Upper lobe of right lung (tissue), 1 donor: ENCODE results near the gene ENPP6. TPM values are rescaled to one million over a fixed set of nuclear protein-coding genes. Genes with fewer than 3 reads are reported as not detected.

Source experiments
- ATAC-seq: fragments of 200-7000 bp; cut with Tn5 transposase; one replicate; pipeline ENCODE4 v1.9.1; 2020; ENCODE audit warnings: mild to moderate bottlenecking, moderate library complexity
- DNase-seq: peaks from one replicate; pipeline ENCODE4 v3.0.0-alpha.2; 2020
- H3K27ac ChIP-seq: fragments of 200-600 bp; one replicate; pipeline ENCODE4 v1.8.0; 2022
- H3K27me3 ChIP-seq: fragments of 200-600 bp; one replicate; pipeline ENCODE4 v1.8.0; 2022; ENCODE audit warnings: mild to moderate bottlenecking
- H3K36me3 ChIP-seq: fragments of 200-600 bp; one replicate; pipeline ENCODE4 v1.8.0; 2022
- H3K4me1 ChIP-seq: fragments of 200-600 bp; one replicate; pipeline ENCODE4 v1.8.0; 2022
- H3K4me3 ChIP-seq: fragments of 200-600 bp; one replicate; pipeline ENCODE4 v1.8.0; 2022; ENCODE audit warnings: mild to moderate bottlenecking
- H3K9me3 ChIP-seq: fragments of 200-600 bp; one replicate; pipeline ENCODE4 v1.8.0; 2022
- intact Hi-C: fragments of 100-400 bp; cut with DNase I; formaldehyde crosslinking; loops from one replicate; pipeline ENCODE4 v1.11.0; 2022
- total RNA-seq: library from RNA; stranded (reverse); fragmentation: NEBNext Ultra II Directional; extraction: Animal tissue kit (Norgen Biotek cat#: 25700); gene quantifications from one replicate; pipeline ENCODE4 v1.2.1, GENCODE V29; 2021
- TF ChIP-seq, protein P1 (sequence below): fragments of 200-600 bp; IDR thresholded peaks from one replicate; pipeline ENCODE4 v1.8.0; 2022; ENCODE audit warnings: antibody characterized with exemption
- donor health status: DM: no; HTN: yes; CAD: no; lungs with severe emphysema.

ENPP6 gene
- total RNA-seq, 1 donor from 2014 or later = 0.12 TPM

DNA sequence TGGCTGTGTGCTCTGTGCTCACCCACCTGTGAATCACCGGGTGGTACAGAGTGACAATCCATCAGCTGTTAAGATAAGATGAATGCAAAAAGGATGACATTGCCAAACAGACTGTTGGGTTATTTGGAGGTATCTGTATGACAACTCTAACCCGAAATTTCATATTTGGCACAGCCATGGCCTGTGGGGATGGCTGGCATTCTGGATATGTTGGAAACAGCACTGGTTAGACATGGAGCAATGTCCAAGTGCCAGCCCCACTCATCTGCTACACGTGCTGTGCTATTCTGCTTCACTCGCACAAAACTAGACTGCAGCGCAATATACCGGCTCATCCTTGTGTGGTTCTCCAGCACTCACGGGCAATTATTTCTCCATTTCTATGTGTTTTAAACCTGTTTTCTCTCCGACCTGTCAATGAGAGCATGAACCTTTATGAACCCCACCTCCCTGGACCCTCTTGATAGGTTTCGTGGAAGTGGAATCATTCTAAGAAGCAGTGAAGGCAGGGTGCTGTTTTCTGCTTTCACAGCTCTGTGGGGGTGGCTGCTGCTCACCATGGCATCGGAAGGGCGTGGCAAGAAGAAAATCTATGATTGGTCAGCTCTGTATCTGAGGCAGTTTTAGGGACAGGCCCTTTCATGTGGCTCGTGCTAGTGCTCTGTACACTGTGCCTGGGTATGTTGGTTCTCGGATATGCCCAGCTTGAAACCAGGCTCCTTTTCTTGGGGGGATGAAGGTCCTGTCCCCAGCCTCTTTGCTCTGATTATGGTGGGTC is 94.9 kb downstream of the ENPP6 start:
- H3K36me3 ChIP-seq = no peaks in the 10 kb centered on the region
- H3K27me3 ChIP-seq = no peaks in the 10 kb centered on the region
- H3K4me1 ChIP-seq = no peaks in the 10 kb centered on the region
- intact Hi-C loops = no loop called here
- no peak for ATAC-seq
- DNase-seq = no peak
- no peak overlapping the region for H3K4me3 ChIP-seq
- TF ChIP-seq, protein P1, sequence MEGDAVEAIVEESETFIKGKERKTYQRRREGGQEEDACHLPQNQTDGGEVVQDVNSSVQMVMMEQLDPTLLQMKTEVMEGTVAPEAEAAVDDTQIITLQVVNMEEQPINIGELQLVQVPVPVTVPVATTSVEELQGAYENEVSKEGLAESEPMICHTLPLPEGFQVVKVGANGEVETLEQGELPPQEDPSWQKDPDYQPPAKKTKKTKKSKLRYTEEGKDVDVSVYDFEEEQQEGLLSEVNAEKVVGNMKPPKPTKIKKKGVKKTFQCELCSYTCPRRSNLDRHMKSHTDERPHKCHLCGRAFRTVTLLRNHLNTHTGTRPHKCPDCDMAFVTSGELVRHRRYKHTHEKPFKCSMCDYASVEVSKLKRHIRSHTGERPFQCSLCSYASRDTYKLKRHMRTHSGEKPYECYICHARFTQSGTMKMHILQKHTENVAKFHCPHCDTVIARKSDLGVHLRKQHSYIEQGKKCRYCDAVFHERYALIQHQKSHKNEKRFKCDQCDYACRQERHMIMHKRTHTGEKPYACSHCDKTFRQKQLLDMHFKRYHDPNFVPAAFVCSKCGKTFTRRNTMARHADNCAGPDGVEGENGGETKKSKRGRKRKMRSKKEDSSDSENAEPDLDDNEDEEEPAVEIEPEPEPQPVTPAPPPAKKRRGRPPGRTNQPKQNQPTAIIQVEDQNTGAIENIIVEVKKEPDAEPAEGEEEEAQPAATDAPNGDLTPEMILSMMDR = no peak
- no peaks in the 10 kb centered on the region for H3K9me3 ChIP-seq
- H3K27ac ChIP-seq = no peak overlapping the region

- TF ChIP-seq, protein P1 = no peak
- intact Hi-C loops = no loop called here
- no peak for ATAC-seq
- no peaks in the 10 kb centered on the region for H3K9me3 ChIP-seq
- DNase-seq = no peak
- no peak overlapping the region for H3K4me3 ChIP-seq
- H3K4me1 ChIP-seq = no peaks in the 10 kb centered on the region
- no peak overlapping the region for H3K27ac ChIP-seq
- no peaks in the 10 kb centered on the region for H3K36me3 ChIP-seq
- H3K27me3 ChIP-seq = no peaks in the 10 kb centered on the region
Measured at GRCh38 chr4:184120549-184121127, 97.0 kb downstream of the ENPP6 start.

DNA sequence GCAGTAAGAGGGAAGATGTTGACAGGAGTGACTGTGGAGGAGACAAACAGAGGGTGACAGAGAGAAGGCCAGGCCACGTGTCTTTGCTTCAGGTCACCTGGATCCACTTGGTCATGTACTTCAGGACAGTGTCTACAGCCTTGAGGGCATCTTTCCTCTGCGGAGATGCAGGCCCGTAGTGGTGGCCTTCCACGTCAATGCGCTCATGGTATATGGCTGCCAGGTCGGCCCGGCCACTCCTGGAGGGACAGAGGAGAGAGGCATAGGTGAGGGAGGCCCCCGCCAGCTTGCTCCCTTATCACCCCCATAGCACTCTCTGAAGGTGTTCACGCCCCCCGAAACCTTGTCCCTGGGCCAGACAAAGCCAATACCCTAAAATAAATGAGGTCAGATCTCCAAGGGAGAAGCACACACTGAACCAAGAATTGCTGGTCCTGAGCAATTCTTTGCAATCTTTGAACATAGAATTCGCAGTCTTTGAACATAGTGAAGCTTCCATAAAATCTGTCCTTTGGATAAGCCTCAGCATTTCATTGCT is 99.9 kb downstream of the ENPP6 start:
- peaks cover 3% of the 10 kb centered on the region for H3K27me3 ChIP-seq
- peak; percentile 56 for DNase-seq
- H3K27ac ChIP-seq = no peak overlapping the region
- TF ChIP-seq, protein P1 = no peak
- no peaks in the 10 kb centered on the region for H3K36me3 ChIP-seq
- H3K4me1 ChIP-seq = no peaks in the 10 kb centered on the region
- no peak overlapping the region for H3K4me3 ChIP-seq
- no peaks in the 10 kb centered on the region for H3K9me3 ChIP-seq
- intact Hi-C loops = no loop called here
- ATAC-seq = no peak

DNA sequence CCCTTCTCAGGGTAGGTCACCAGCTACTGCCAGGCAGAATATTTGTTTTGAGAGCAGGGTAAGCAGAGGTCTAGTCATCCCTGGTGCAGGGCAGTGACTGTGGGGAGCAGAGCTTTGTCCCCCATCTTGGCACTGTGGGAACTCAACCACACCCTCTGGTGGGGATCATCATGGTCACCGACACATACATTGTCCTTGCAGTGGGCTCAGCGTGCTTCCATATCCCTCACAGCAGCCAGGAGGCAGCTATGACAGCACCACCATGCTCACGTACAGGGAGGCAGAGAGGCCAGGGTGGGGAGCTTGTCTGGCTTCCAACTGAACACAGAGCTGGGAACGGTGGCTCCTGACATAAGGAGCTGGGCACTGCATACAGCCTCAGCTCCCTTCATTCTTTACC is 102.3 kb downstream of the ENPP6 start:
- DNase-seq (no peak), ATAC-seq (no peak)
- intact Hi-C loops = no loop called here
- TF ChIP-seq, protein P1 = no peak
- Histone ChIP-seq H3K36me3 (no peaks in the 10 kb centered on the region), H3K4me3 (no peak overlapping the region), H3K4me1 (no peaks in the 10 kb centered on the region), H3K27ac (no peak overlapping the region), H3K27me3 (peaks cover 3% of the 10 kb centered on the region), H3K9me3 (no peaks in the 10 kb centered on the region)

- Histone ChIP-seq H3K27me3 (peaks cover 3% of the 10 kb centered on the region), H3K4me1 (no peaks in the 10 kb centered on the region), H3K9me3 (no peaks in the 10 kb centered on the region), H3K36me3 (no peaks in the 10 kb centered on the region), H3K27ac (no peak overlapping the region), H3K4me3 (no peak overlapping the region)
- TF ChIP-seq, protein P1 = no peak
- ATAC-seq = no peak
- no peak for DNase-seq
- intact Hi-C loops = no loop called here
Measured at GRCh38 chr4:184114431-184114830, 103.2 kb downstream of the ENPP6 start.
